Measurements from ENCODE around the gene MBD3L2. TPM values are rescaled to one million over a fixed set of nuclear protein-coding genes. Genes with fewer than 3 reads are reported as not detected.
"Not testable (repeated sequence)": the region's sequence is repeated elsewhere in the genome, so short reads cannot be mapped to it uniquely, and the experiment has no call there.

Gene MBD3L2
- total and polyA plus RNA-seq, 8 donors, result not detected

DNA sequence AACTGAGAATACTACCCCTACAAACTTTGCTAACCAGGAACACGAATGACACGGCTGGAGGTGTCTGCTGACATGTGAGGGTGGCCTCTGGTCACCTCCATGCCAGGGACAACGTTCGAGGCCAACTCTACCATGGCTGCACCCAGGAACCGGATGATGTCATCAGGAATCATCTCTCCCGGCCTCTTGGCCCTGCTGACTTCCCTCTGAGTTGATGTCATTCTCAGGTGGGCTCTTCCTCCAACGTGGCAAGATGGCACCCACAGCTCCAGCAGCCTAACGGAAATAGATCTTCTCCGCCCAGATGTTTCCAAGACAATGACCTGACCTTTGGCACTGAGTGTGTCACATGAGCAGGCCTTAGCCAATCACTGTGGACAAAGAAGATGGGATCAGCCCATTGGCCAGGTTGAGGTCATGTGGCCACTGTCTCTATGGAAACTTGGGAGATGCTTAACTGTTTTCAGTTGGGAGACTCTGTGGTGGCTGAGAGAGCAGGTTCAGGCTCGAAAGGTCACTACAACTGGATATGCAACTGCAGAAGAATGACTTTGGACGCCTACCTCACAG is 42.9 kb upstream of the MBD3L2 start:
- H3K4me3 ChIP-seq, result no peak overlapping the region
- no peaks in the 10 kb centered on the region for H3K4me1 ChIP-seq
- intact Hi-C loops (cut with DNase I), result no loop called here
- FAIRE-seq, result no peak
- 57 to 79% methylated on average over 11 of the region's 11 CpGs for WGBS, 2 donors
- TF ChIP-seq, protein P1, sequence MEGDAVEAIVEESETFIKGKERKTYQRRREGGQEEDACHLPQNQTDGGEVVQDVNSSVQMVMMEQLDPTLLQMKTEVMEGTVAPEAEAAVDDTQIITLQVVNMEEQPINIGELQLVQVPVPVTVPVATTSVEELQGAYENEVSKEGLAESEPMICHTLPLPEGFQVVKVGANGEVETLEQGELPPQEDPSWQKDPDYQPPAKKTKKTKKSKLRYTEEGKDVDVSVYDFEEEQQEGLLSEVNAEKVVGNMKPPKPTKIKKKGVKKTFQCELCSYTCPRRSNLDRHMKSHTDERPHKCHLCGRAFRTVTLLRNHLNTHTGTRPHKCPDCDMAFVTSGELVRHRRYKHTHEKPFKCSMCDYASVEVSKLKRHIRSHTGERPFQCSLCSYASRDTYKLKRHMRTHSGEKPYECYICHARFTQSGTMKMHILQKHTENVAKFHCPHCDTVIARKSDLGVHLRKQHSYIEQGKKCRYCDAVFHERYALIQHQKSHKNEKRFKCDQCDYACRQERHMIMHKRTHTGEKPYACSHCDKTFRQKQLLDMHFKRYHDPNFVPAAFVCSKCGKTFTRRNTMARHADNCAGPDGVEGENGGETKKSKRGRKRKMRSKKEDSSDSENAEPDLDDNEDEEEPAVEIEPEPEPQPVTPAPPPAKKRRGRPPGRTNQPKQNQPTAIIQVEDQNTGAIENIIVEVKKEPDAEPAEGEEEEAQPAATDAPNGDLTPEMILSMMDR (IDR thresholded peaks at IDR 0.05), result no peak
- DNase-seq, result no peak
- ATAC-seq, result no peak
- H3K36me3 ChIP-seq, result no peaks in the 10 kb centered on the region
- H3K9me3 ChIP-seq, result no peaks in the 10 kb centered on the region
- no peak overlapping the region for H3K27ac ChIP-seq
- peaks cover 0 to 5% (median 0%) of the 10 kb centered on the region in 4 donors for H3K27me3 ChIP-seq

DNA sequence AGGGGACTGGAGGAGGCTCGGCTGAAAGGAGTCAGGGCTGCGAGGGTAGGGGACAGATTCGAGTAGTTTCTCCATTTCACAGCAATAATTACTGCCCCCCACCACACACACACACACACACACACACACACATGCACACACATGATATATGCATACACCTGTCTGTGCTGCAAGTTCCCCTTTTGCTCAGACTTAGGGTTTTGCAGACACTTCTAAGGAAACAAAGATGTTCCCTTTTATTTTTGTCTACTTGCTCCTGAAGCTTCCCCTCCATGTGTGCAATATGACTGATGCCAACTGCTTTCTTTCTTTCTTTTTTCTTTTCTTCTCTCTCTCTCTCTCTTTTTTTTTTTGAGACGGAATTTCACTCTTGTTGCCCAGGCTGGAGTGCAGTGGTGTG is 41.3 kb upstream of the MBD3L2 start:
- ATAC-seq, result no peak
- TF ChIP-seq, protein P1 (IDR thresholded peaks at IDR 0.05), result no peak
- no peak for FAIRE-seq
- H3K27me3 ChIP-seq, result no peaks in the 10 kb centered on the region
- intact Hi-C loops (cut with DNase I), result no loop called here
- no peaks in the 10 kb centered on the region for H3K4me1 ChIP-seq
- no peak for DNase-seq
- WGBS, 2 donors, result 28 to 43% methylated on average over 4 of the region's 4 CpGs
- no peaks in the 10 kb centered on the region for H3K36me3 ChIP-seq
- H3K9me3 ChIP-seq, result no peaks in the 10 kb centered on the region
- no peak overlapping the region for H3K4me3 ChIP-seq
- no peak overlapping the region for H3K27ac ChIP-seq

DNA sequence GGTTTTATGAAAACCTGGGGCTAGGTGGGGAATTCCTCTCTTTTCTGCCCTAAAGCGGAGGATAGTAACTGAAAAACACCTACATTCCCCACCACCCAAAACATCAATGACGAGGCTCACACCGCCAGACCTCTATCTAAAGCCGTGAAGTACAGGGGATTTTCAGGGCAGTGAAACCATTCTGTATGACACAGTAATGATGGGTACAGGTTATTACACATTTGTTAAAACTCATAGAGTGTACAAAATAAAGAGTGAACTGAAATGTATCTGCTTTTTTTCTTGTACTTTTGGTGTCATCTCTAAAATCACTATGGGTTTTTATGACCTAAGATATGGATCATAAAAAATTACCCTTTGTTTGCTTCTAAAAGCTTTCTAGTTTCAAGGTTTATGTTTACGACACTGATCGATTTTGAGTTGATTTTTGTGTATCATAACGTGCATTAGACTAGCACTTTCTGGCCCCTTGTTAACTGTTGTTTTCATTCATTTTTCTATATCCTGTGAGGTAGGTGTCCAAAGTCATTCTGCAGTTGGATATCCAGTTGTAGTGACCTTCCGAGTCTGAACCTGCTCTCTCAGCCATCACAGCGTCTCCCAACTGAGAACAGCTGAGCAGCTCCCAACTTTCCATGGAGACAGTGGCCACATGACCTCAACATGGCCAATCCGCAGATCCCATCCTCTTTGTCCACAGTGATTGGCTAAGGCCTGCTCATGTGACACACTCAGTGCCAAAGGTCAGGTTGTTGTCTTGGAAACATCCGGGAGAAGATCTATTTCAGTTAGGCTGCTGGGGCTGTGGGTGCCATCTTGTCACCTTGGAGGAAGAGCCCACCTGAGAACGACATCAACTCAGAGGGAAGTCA is 38.2 kb upstream of the MBD3L2 start:
- Histone ChIP-seq H3K4me1 (no peaks in the 10 kb centered on the region), H3K9me3 (no peaks in the 10 kb centered on the region), H3K27ac (no peak overlapping the region), H3K4me3 (no peak overlapping the region), H3K36me3 (no peaks in the 10 kb centered on the region), H3K27me3 (no peaks in the 10 kb centered on the region)
- ATAC-seq (no peak), FAIRE-seq (no peak), DNase-seq (no peak)
- TF ChIP-seq, protein P1 (IDR thresholded peaks at IDR 0.05), result no peak
- intact Hi-C loops (cut with DNase I), result no loop called here
- 62 to 81% methylated on average over 12 of the region's 12 CpGs for WGBS, 2 donors

DNA sequence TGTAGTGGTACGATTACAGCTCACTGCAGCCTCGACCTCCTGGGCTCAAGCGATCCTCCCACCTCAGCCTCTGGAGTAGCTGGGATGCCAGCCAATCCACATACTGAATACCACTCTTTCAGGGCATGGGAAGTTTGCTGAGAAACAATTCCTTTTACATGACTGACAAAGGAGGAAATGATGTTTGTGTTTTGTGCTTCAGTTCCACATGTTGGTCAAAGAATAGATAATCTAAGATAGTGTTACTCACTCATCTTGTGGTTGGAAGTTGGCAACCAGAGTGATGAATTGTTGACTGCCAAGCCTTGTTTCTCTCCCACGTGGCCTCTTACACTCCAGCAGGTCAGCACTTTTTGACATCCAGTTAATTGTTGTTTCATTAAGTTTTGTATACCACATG is 35.4 kb upstream of the MBD3L2 start:
- H3K9me3 ChIP-seq, result no peaks in the 10 kb centered on the region
- 52 to 55% methylated on average over 4 of the region's 4 CpGs for WGBS, 2 donors
- FAIRE-seq (no peak), DNase-seq (no peak), ATAC-seq (peak in 1 of 4 donors; percentile 50)
- H3K36me3 ChIP-seq, result no peaks in the 10 kb centered on the region
- H3K27ac ChIP-seq, result no peak overlapping the region
- intact Hi-C loops (cut with DNase I), result no loop called here
- no peak overlapping the region for H3K4me3 ChIP-seq
- H3K27me3 ChIP-seq, result no peaks in the 10 kb centered on the region
- TF ChIP-seq, protein P1 (IDR thresholded peaks at IDR 0.05), result no peak
- H3K4me1 ChIP-seq, result no peaks in the 10 kb centered on the region

DNA sequence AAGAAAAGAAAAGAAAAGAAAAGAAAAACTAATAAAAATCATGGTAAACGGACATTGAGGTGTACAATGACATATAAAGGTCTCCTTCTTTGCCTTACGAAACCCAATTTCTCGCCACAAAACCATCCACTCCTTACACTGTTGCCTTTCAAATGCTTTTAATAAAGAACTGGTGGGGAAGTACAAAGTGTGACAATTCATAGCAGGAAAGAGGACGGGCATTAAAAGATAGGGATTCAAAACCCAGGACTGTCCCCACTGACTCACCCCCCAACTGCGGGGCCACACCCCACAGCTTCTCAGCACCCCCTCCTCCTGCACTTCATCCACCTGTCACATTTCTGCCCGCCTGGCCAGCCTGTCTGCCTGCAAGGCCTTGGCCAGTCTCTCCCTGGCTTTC is 30.3 kb upstream of the MBD3L2 start:
- intact Hi-C loops (cut with DNase I), result no loop called here
- Histone ChIP-seq H3K9me3 (no peaks in the 10 kb centered on the region), H3K27ac (no peak overlapping the region), H3K4me3 (no peak overlapping the region), H3K27me3 (no peaks in the 10 kb centered on the region), H3K36me3 (no peaks in the 10 kb centered on the region), H3K4me1 (no peaks in the 10 kb centered on the region)
- DNase-seq, result no peak
- TF ChIP-seq, protein P1 (IDR thresholded peaks at IDR 0.05), result no peak
- no peak for FAIRE-seq
- WGBS, 2 donors, result 54 to 70% methylated on average over 6 of the region's 6 CpGs
- ATAC-seq, result no peak

DNA sequence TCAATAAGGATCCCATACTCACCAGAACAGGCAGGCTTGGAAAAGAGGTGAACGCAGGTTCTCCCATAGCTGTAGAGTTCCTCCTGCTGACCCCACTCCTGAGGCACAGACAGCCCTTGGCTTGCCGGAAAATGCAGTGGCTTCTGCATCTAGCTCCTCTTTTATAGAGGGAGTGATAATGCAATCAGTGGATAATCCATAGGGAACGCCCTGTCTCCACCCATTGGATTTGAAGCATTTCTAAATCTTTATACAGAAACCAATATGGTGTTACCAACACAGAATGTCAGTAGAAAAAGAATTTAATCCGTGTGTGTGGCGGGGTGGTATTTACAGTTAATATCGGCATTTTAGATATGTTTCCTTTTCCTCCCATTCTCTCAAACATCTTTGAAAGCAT is 27.8 kb upstream of the MBD3L2 start, which contains the start of gene MBD3L2B:
Gene MBD3L2B, minus strand, starts transcription at position 101 of the 400 bp plus-strand sequence. Its CDS starts 34 bp downstream, at position 67.
- WGBS, 2 donors, result no CpG with 5 or more reads among the region's 6 CpGs
- intact Hi-C loops (cut with DNase I); H3K4me1 ChIP-seq; H3K27ac ChIP-seq; H3K4me3 ChIP-seq; H3K36me3 ChIP-seq; FAIRE-seq; ATAC-seq; H3K9me3 ChIP-seq; DNase-seq; H3K27me3 ChIP-seq: not testable (repeated sequence)

DNA sequence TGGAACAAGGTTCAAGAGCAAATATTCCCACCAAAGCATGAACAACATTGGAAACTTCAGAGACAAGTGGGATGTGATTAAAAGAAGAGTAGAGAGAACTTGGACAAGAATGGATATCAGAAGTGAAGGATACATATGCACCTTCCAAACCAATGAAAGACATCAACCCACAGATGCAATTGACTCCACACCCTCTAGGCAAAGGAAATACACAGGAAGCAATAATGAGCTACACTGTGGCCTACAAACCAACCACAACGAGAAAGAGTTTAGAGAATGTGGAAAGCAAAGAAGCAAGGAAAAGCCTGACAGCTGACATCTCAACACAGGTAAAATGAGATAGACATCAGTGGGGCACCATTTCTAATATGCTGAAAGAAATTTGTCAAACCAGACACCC is 20.3 kb upstream of the MBD3L2 start:
- H3K4me1 ChIP-seq; FAIRE-seq; H3K27ac ChIP-seq; intact Hi-C loops (cut with DNase I); H3K9me3 ChIP-seq; ATAC-seq; H3K36me3 ChIP-seq; DNase-seq; H3K27me3 ChIP-seq; H3K4me3 ChIP-seq: not testable (repeated sequence)
- WGBS, 2 donors, result no CpG with 5 or more reads among the region's 1 CpG

All from pancreas (tissue), 10 donors.